HepG2 (cell line): Measurements from ENCODE around the gene JOSD2. TPM values are rescaled to one million over a fixed set of nuclear protein-coding genes. Genes with fewer than 3 reads are reported as not detected.
A peak's percentile ranks its signal among the peaks of the same experiment; 100 is the strongest.

ENCODE experiments used
- ATAC-seq: fragments of 200-7000 bp; cut with Tn5 transposase; 3 replicates; pipeline ENCODE4 v1.9.1; 2020; ENCODE audit warnings: mild to moderate bottlenecking, moderate library complexity
- Bru-seq: library from RNA; stranded (reverse); fragments of 400-500 nt; gene quantifications from one replicate; lab custom pipeline; 2021; lab: Mats Ljungman, UMichigan
- BruChase-seq, 2 experiments: library from RNA; stranded (reverse); fragments of 400-500 nt; gene quantifications; one replicate each; lab custom pipeline; 2021; lab: Mats Ljungman, UMichigan
- BruUV-seq: library from RNA; stranded (reverse); fragments of 400-500 nt; replicated peaks from 2 replicates; lab custom pipeline; 2021; lab: Mats Ljungman, UMichigan
- CTCF ChIA-PET: fragments of 300-600 bp; formaldehyde crosslinking; extraction: SDS; loops from one replicate; lab custom pipeline; 2021; ENCODE audit warnings: low total read pairs, inconsistent platforms, low intra/inter-chr PET ratio; lab: Yijun Ruan, JAX
- POLR2A ChIA-PET: fragments of 350-600 bp; sonication (Branson Sonifier 250); formaldehyde crosslinking; loops from one replicate; lab custom pipeline; 2020; ENCODE audit warnings: antibody characterized with exemption, inconsistent platforms; lab: Yijun Ruan, JAX
- DNase-seq: peaks from one replicate; pipeline ENCODE4 v3.0.0-alpha.2; 2015; ENCODE audit warnings: low spot score
- FAIRE-seq: peaks from 3 replicates; lab custom pipeline; 2011; peaks lifted over from hg19 to GRCh38; lab: Jason Lieb, UNC
- H2AFZ ChIP-seq: one replicate; pipeline ENCODE4 v1.6.1; 2011; ENCODE audit warnings: low read length, inconsistent platforms
- H3K27ac ChIP-seq: fragments of 300-600 bp; 3 replicates; pipeline ENCODE4 v1.8.0; 2011; ENCODE audit warnings: mixed run types, mild to moderate bottlenecking, mixed read lengths, low read length, inconsistent platforms; ENCODE audit not compliant: insufficient read depth; ENCODE audit errors: extremely low read length
- H3K27me3 ChIP-seq, 2 experiments: fragments of 200-600 bp in 1 of 2; 2 replicates in 1 of 2; 3 replicates in 1 of 2; pipeline versions ENCODE4 v1.6.0 to v1.8.0; 2011; ENCODE audit warnings: low read length in 2 of 2, mild to moderate bottlenecking in 2 of 2, moderate library complexity in 2 of 2, inconsistent platforms in 1 of 2; ENCODE audit not compliant: insufficient read depth in 2 of 2, control insufficient read depth in 1 of 2
- H3K36me3 ChIP-seq, 2 experiments: fragments of 200-600 bp in 1 of 2; replicated peaks in 1 of 2; 2 replicates in 1 of 2; 3 replicates in 1 of 2; pipeline versions ENCODE4 v1.5.1 to v1.8.0; 2011; ENCODE audit warnings: low read length in 2 of 2, inconsistent platforms in 1 of 2; ENCODE audit not compliant: insufficient read depth in 2 of 2, control insufficient read depth in 1 of 2
- H3K4me1 ChIP-seq: 2 replicates; pipeline ENCODE4 v1.5.1; 2012; ENCODE audit warnings: low read length, inconsistent platforms; ENCODE audit not compliant: insufficient read depth
- H3K4me2 ChIP-seq: 2 replicates; pipeline ENCODE4 v1.6.0; 2011; ENCODE audit warnings: low read depth, low read length, inconsistent platforms
- H3K4me3 ChIP-seq, 3 experiments: fragments of 200-600 bp in 1 of 3; sonication (generic), shearing (Covaris generic) in 1 of 3; replicated peaks in 1 of 3; 2 replicates each; pipeline ENCODE4 v1.5.1; 2011 to 2016; ENCODE audit warnings: low read length in 3 of 3, inconsistent platforms in 2 of 3, low read depth in 2 of 3, mild to moderate bottlenecking in 2 of 3, control low read depth in 1 of 3, mixed read lengths in 1 of 3; ENCODE audit not compliant: insufficient read depth in 1 of 3
- H3K79me2 ChIP-seq: one replicate; pipeline ENCODE4 v1.6.1; 2011; ENCODE audit warnings: low read length, inconsistent platforms; ENCODE audit not compliant: insufficient read depth
- H3K9ac ChIP-seq: 2 replicates; pipeline ENCODE4 v1.6.0; 2011; ENCODE audit warnings: mild to moderate bottlenecking, low read depth, low read length, inconsistent platforms; ENCODE audit not compliant: insufficient read depth
- H3K9me3 ChIP-seq: 2 replicates; pipeline ENCODE4 v1.5.1; 2012; ENCODE audit warnings: mild to moderate bottlenecking, low read length
- H4K20me1 ChIP-seq: 2 replicates; pipeline ENCODE4 v1.6.0; 2011; ENCODE audit warnings: inconsistent platforms, mild to moderate bottlenecking, low read length, moderate library complexity; ENCODE audit not compliant: insufficient read depth
- ARID4A ChIP-seq: sonication (generic); formaldehyde crosslinking; IDR thresholded peaks from 2 replicates; pipeline ENCODE4 v1.5.0; 2020; ENCODE audit warnings: mild to moderate bottlenecking, missing genetic modification reagents, borderline replicate concordance
- MAX ChIP-seq: IDR thresholded peaks from 2 replicates; pipeline ENCODE4 v1.6.1; 2012; ENCODE audit warnings: inconsistent platforms
- REL ChIP-seq: sonication (generic); formaldehyde crosslinking; conservative IDR thresholded peaks from 2 replicates; pipeline ENCODE4 v1.8.0; 2022; ENCODE audit warnings: mild to moderate bottlenecking, missing genetic modification reagents, moderate library complexity
- USF2 ChIP-seq, 2 experiments: sonication (generic) in 1 of 2; formaldehyde crosslinking in 1 of 2; IDR thresholded peaks; 2 replicates each; pipeline versions ENCODE4 v1.5.1 to v1.6.1; 2011 to 2020; ENCODE audit warnings: borderline replicate concordance in 1 of 2, low read depth in 1 of 2, low read length in 1 of 2, mild to moderate bottlenecking in 1 of 2, missing genetic modification reagents in 1 of 2, moderate library complexity in 1 of 2
- ZC3H13 ChIP-seq: sonication (generic); formaldehyde crosslinking; IDR thresholded peaks from 2 replicates; pipeline ENCODE4 v1.8.1; 2023; ENCODE audit warnings: mild to moderate bottlenecking, missing genetic modification reagents, moderate library complexity
- ZNF143 ChIP-seq: sonication (generic); formaldehyde crosslinking; IDR thresholded peaks from 2 replicates; pipeline ENCODE4 v1.4.0; 2020; ENCODE audit warnings: missing genetic modification reagents
- ZNF382 ChIP-seq: sonication (generic); formaldehyde crosslinking; IDR thresholded peaks from 2 replicates; pipeline ENCODE4 v1.5.0; 2020; ENCODE audit warnings: missing genetic modification reagents, mild to moderate bottlenecking, borderline replicate concordance
- WGBS: methylation state at CpG from one replicate; pipeline ENCODE4 v1.1.6; 2017; ENCODE audit warnings: low lambda C conversion rate; 5-methylcytosine and 5-hydroxymethylcytosine counted together
- in situ Hi-C: cut with HindIII; loops from 2 replicates; pipeline ENCODE4 v1.10.0; 2017; ENCODE audit warnings: low pct_unique_long_range_greater_than_20kb; ENCODE audit not compliant: extremely low pct_ligation_motif_present
- intact Hi-C: fragments of 100-400 bp; cut with micrococcal nuclease; formaldehyde crosslinking; loops from one replicate; pipeline ENCODE4 v1.10.0; 2022; ENCODE audit not compliant: unreplicated experiment
- long read RNA-seq, 2 experiments: library from RNA in 1 of 2; library from polyadenylated mRNA in 1 of 2; stranded (forward) in 1 of 2; unstranded in 1 of 2; transcript quantifications; one replicate each; pipeline ENCODE4 v2.0.0, GENCODE V29; 2019 to 2022
- polyA minus RNA-seq, 3 experiments: library from RNA; depleted of rRNA, polyadenylated mRNA; stranded (reverse); fragments of >200 nt; gene quantifications; 2 replicates each; pipeline ENCODE4 v1.2.3, GENCODE V29; 2011; ENCODE audit warnings: low replicate concordance in 1 of 3
- polyA plus RNA-seq, 8 experiments: library from polyadenylated mRNA; depleted of rRNA in 3 of 8; stranded (reverse) in 7 of 8; unstranded in 1 of 8; fragments of >200 nt; fragmentation: Illumina TruSeq in 4 of 8; extraction: Trizol in 4 of 8; gene quantifications; 2 replicates each; pipeline versions ENCODE4 v1.2.1 to v1.2.3, GENCODE V29; 2011 to 2016; ENCODE audit warnings: low read depth in 4 of 8, missing spikeins in 1 of 8, mixed read lengths in 1 of 8; ENCODE audit not compliant: insufficient read depth in 1 of 8
- total RNA-seq, 5 experiments: library from RNA; depleted of rRNA; stranded (reverse); fragments of >200 nt; fragmentation: Illumina TruSeq; extraction: Trizol; gene quantifications; 2 replicates each; pipeline ENCODE4 v1.2.3, GENCODE V29; 2016; ENCODE audit warnings: low read depth in 1 of 5

JOSD2 gene, protein sequence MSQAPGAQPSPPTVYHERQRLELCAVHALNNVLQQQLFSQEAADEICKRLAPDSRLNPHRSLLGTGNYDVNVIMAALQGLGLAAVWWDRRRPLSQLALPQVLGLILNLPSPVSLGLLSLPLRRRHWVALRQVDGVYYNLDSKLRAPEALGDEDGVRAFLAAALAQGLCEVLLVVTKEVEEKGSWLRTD
- 2.0 and 2.3 TPM in 2 replicates for total RNA-seq (2016; rRNA removed; fragmentation: Illumina TruSeq; extraction: Trizol)
- total RNA-seq (2016; cell fraction: cytosol; rRNA removed; fragmentation: Illumina TruSeq; extraction: Trizol; ENCODE audit: low read depth): 2.6 and 3.1 TPM in 2 replicates
- 3.2 and 3.4 TPM in 2 replicates for total RNA-seq (2016; cell fraction: insoluble cytoplasmic fraction; rRNA removed; fragmentation: Illumina TruSeq; extraction: Trizol)
- 3.4 and 3.5 TPM in 2 replicates for total RNA-seq (2016; cell fraction: membrane; rRNA removed; fragmentation: Illumina TruSeq; extraction: Trizol)
- 0.56 and 1.7 TPM in 2 replicates for total RNA-seq (2016; cell fraction: nucleus; rRNA removed; fragmentation: Illumina TruSeq; extraction: Trizol)
- polyA plus RNA-seq (2011; rRNA removed): 4.1 and 5.2 TPM in 2 replicates
- polyA plus RNA-seq (2011; cell fraction: cytosol; rRNA removed): 4.6 and 10.0 TPM in 2 replicates
- polyA plus RNA-seq (2011; cell fraction: nucleus; rRNA removed): 6.9 and 8.9 TPM in 2 replicates
- polyA plus RNA-seq (2012): 1.6 and 3.0 TPM in 2 replicates
- 3.7 and 4.0 TPM in 2 replicates for polyA plus RNA-seq (2016; cell fraction: cytosol; fragmentation: Illumina TruSeq; extraction: Trizol; ENCODE audit: low read depth)
- polyA plus RNA-seq (2016; cell fraction: insoluble cytoplasmic fraction; fragmentation: Illumina TruSeq; extraction: Trizol; ENCODE audit: low read depth): 2.9 and 3.0 TPM in 2 replicates
- 4.1 and 4.4 TPM in 2 replicates for polyA plus RNA-seq (2016; cell fraction: membrane; fragmentation: Illumina TruSeq; extraction: Trizol; ENCODE audit: low read depth)
- polyA plus RNA-seq (2016; cell fraction: nucleus; fragmentation: Illumina TruSeq; extraction: Trizol; ENCODE audit: insufficient read depth, low read depth): 2.7 and 4.3 TPM in 2 replicates
- polyA minus RNA-seq (2011; rRNA and poly(A)+ RNA removed; ENCODE audit: low replicate concordance): 2.9 and 4.4 TPM in 2 replicates
- 2.6 TPM in 1 of 2 replicates, not detected in the other for polyA minus RNA-seq (2011; cell fraction: cytosol; rRNA and poly(A)+ RNA removed)
- polyA minus RNA-seq (2011; cell fraction: nucleus; rRNA and poly(A)+ RNA removed): 1.9 and 2.2 TPM in 2 replicates
- Bru-seq, nascent RNA: percentile 32 among the genes with signal in this experiment
- BruChase-seq, experiment 1, labeled RNA remaining after a 6-hour chase: percentile 28 among the genes with signal in this experiment
- percentile 25 among the genes with signal in this experiment for BruChase-seq, experiment 2, labeled RNA remaining after a 2-hour chase
- long read RNA-seq, experiment 1, partial matches to known transcripts: 0 of 9 reads
- long read RNA-seq, experiment 1, other reads (novel, unspliced or antisense): 4 of 9 reads
- long read RNA-seq, experiment 2, transcript JOSD2-202 (4 exons, 733 nt): major isoform, 7 of 18 reads
- long read RNA-seq, experiment 2, transcript JOSD2-204 (5 exons, 996 nt): minor isoform, 6 of 18 reads
- long read RNA-seq, experiment 2, partial matches to known transcripts: 2 of 18 reads
- long read RNA-seq, experiment 2, other reads (novel, unspliced or antisense): 2 of 18 reads

DNA sequence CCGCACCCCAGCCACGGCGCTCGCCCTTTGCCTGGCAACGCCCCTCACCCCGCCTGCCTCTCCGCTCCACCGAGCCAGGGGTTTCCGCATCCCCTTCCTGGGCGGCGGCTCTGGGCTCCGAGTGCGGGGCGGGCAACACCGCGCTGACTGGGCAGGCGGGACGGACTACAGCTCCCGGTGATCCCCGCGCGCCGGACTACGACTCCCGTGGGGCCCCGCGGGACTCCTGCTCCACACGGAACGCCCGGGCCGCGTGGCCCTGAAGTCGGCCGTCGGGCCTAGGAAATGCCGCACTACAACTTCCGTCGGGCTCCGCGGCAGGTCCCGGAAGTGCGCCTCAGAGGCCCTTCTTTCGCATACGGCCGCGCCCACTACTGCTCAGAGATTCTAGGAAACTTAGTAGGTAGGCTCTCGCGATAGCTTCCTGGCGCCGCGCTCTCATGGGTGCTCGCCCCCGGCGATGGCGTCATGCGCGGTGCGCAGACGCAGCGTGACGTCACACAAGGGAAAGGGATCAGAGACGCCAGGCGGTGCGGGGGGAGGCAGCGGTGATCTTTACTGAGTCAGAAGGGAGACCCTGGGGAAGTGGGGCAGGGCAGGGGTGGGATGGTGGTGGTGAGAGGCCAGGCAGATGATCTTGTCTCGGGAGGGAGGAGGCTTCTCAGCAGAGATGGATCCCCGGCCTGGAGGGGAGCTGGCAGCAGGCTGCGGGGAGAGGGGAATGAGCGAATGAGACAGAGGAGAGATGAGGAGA lies at the start of gene JOSD2:
TSS of gene JOSD2 (minus strand) at position 123 of the 754 bp plus-strand sequence. CDS start 760 bp downstream, outside the sequence.
- H3K4me1 ChIP-seq: peaks cover 29% of the 10 kb centered on the region
- 60% methylated on average over 32 of the region's 69 CpGs for WGBS
- no peaks in the 10 kb centered on the region for H4K20me1 ChIP-seq
- H3K79me2 ChIP-seq: no peaks in the 10 kb centered on the region
- FAIRE-seq: peak; percentile 47
- POLR2A ChIA-PET: interaction anchor here (0.7 to 1.2 kb wide), 3 partner anchors 127 to 855 kb away, joined by 3 to 4 read pairs (median 4); partner anchors contain the start of genes ETFB and POLD1
- no peaks in the 10 kb centered on the region for H3K9me3 ChIP-seq
- no peaks in the 10 kb centered on the region; a peak in 3 of 5 replicates for H3K27me3 ChIP-seq
- no peak within 1 kb of the TSS for H2AFZ ChIP-seq
- peak within 1 kb of the TSS; percentile 37 to 71 (median 63); a peak in 5 of 6 replicates for H3K4me3 ChIP-seq
- H3K27ac ChIP-seq: no peak within 1 kb of the TSS
- DNase-seq: peak; percentile 85
- CTCF ChIA-PET: no interaction called here
- peak within 1 kb of the TSS; percentile 60 for H3K4me2 ChIP-seq
- H3K9ac ChIP-seq: peak within 1 kb of the TSS; percentile 45
- BruUV-seq: no TSS peak
- in situ Hi-C loops (no loop called here), intact Hi-C loops (no loop called here)
- ATAC-seq: peak; percentile 85
- H3K36me3 ChIP-seq: no peaks in the 10 kb centered on the region
- TF ChIP-seq ARID4A (CRISPR knock-in tag): peak; percentile 48; the same call in 1 of the 2 replicates
- peak; percentile 95 for TF ChIP-seq ZNF143
- no peak for TF ChIP-seq USF2 (IDR thresholded peaks at IDR 0.05; ENCODE audit: low read depth, low read length)
- 0 out of 2 replicates have a peak, but pooled peaks have one; percentile 49 for TF ChIP-seq USF2 (CRISPR knock-in tag; IDR thresholded peaks at IDR 0.05; ENCODE audit: borderline replicate concordance)
- TF ChIP-seq ZC3H13 (CRISPR knock-in tag): 0 out of 2 replicates have a peak, but pooled peaks have one; percentile 54
- TF ChIP-seq REL (CRISPR knock-in tag): 0 out of 2 replicates have a peak, but pooled peaks have one; percentile 58
- no peak for TF ChIP-seq ZNF382 (CRISPR knock-in tag)
- TF ChIP-seq MAX: peak; percentile 78
